T-helper 1 cell treated with Interleukin-12 subunit alpha and Interleukin-12 subunit beta and Interleukin-4 antibody, amounts not matched to agents 30 μg/mL and 1 μg/mL, for 36 hours (primary cell): Measurements from ENCODE around the gene MYZAP.
A peak's percentile ranks its signal among the peaks of the same experiment; 100 is the strongest.

Source experiments
- H3K27ac Mint-ChIP-seq: one replicate; pipeline ENCODE4 v1.8.0; 2021; ENCODE audit warnings: mild to moderate bottlenecking, mixed read lengths
- H3K27me3 Mint-ChIP-seq: one replicate; pipeline ENCODE4 v1.8.0; 2021; ENCODE audit warnings: low read depth, mixed read lengths
- H3K36me3 Mint-ChIP-seq: one replicate; pipeline ENCODE4 v1.8.0; 2021; ENCODE audit warnings: low read depth, mixed read lengths
- H3K4me1 Mint-ChIP-seq: one replicate; pipeline ENCODE4 v1.8.0; 2021; ENCODE audit warnings: low read depth, mixed read lengths
- H3K4me3 Mint-ChIP-seq: one replicate; pipeline ENCODE4 v1.8.0; 2021; ENCODE audit warnings: mild to moderate bottlenecking, moderate library complexity, mixed read lengths
- H3K9me3 Mint-ChIP-seq: one replicate; pipeline ENCODE4 v1.8.0; 2021; ENCODE audit warnings: mixed read lengths

Gene MYZAP

GRCh38 chr15:57684491-57685151 lies 92.9 kb downstream of the MYZAP start:
- Mint-ChIP-seq H3K4me1 (peaks cover 14% of the 10 kb centered on the region), H3K27ac (no peak overlapping the region), H3K27me3 (no peaks in the 10 kb centered on the region), H3K36me3 (no peaks in the 10 kb centered on the region), H3K4me3 (no peak overlapping the region), H3K9me3 (no peaks in the 10 kb centered on the region)

- H3K36me3 Mint-ChIP-seq, result no peaks in the 10 kb centered on the region
- H3K27me3 Mint-ChIP-seq, result no peaks in the 10 kb centered on the region
- H3K4me1 Mint-ChIP-seq, result peaks cover 9% of the 10 kb centered on the region
- H3K27ac Mint-ChIP-seq, result no peak overlapping the region
- no peak overlapping the region for H3K4me3 Mint-ChIP-seq
- no peaks in the 10 kb centered on the region for H3K9me3 Mint-ChIP-seq
Measured at GRCh38 chr15:57685306-57686095, 93.8 kb downstream of the MYZAP start.

- Mint-ChIP-seq H3K27ac (no peak overlapping the region), H3K4me1 (peaks cover 4% of the 10 kb centered on the region), H3K9me3 (no peaks in the 10 kb centered on the region), H3K36me3 (no peaks in the 10 kb centered on the region), H3K27me3 (no peaks in the 10 kb centered on the region), H3K4me3 (no peak overlapping the region)
Measured at GRCh38 chr15:57686657-57687056, 95.0 kb downstream of the MYZAP start.

GRCh38 chr15:57690341-57690966 lies 98.8 kb downstream of the MYZAP start:
- Mint-ChIP-seq H3K36me3 (no peaks in the 10 kb centered on the region), H3K27ac (no peak overlapping the region), H3K9me3 (no peaks in the 10 kb centered on the region)

GRCh38 chr15:57691082-57691481 lies 99.4 kb downstream of the MYZAP start:
- peaks cover 7% of the 10 kb centered on the region for H3K27me3 Mint-ChIP-seq
- H3K9me3 Mint-ChIP-seq, result no peaks in the 10 kb centered on the region
- H3K4me1 Mint-ChIP-seq, result peaks cover 4% of the 10 kb centered on the region
- no peak overlapping the region for H3K4me3 Mint-ChIP-seq
- no peak overlapping the region for H3K27ac Mint-ChIP-seq
- H3K36me3 Mint-ChIP-seq, result no peaks in the 10 kb centered on the region

More at GRCh38 chr15:57690341-57690966, 98.8 kb downstream of the MYZAP start:
- Mint-ChIP-seq H3K27me3 (peaks cover 5% of the 10 kb centered on the region), H3K4me1 (peaks cover 4% of the 10 kb centered on the region), H3K4me3 (no peak overlapping the region)

- Mint-ChIP-seq H3K36me3 (no peaks in the 10 kb centered on the region), H3K4me1 (no peaks in the 10 kb centered on the region), H3K4me3 (no peak overlapping the region), H3K9me3 (no peaks in the 10 kb centered on the region), H3K27me3 (peaks cover 7% of the 10 kb centered on the region), H3K27ac (no peak overlapping the region)
Measured at GRCh38 chr15:57692709-57693108, 101.0 kb downstream of the MYZAP start.

GRCh38 chr15:57694279-57694678 lies 102.6 kb downstream of the MYZAP start:
- H3K4me1 Mint-ChIP-seq, result no peaks in the 10 kb centered on the region
- no peaks in the 10 kb centered on the region for H3K9me3 Mint-ChIP-seq
- H3K27me3 Mint-ChIP-seq, result peaks cover 12% of the 10 kb centered on the region
- H3K4me3 Mint-ChIP-seq, result no peak overlapping the region
- H3K27ac Mint-ChIP-seq, result no peak overlapping the region
- H3K36me3 Mint-ChIP-seq, result no peaks in the 10 kb centered on the region

GRCh38 chr15:57696146-57696545 lies 104.4 kb downstream of the MYZAP start:
- no peaks in the 10 kb centered on the region for H3K4me1 Mint-ChIP-seq
- no peak overlapping the region for H3K27ac Mint-ChIP-seq
- H3K9me3 Mint-ChIP-seq, result no peaks in the 10 kb centered on the region
- H3K4me3 Mint-ChIP-seq, result no peak overlapping the region
- H3K27me3 Mint-ChIP-seq, result peaks cover 16% of the 10 kb centered on the region
- no peaks in the 10 kb centered on the region for H3K36me3 Mint-ChIP-seq

- peaks cover 23% of the 10 kb centered on the region for H3K27me3 Mint-ChIP-seq
- no peak overlapping the region for H3K4me3 Mint-ChIP-seq
- H3K9me3 Mint-ChIP-seq, result no peaks in the 10 kb centered on the region
- H3K27ac Mint-ChIP-seq, result no peak overlapping the region
- no peaks in the 10 kb centered on the region for H3K36me3 Mint-ChIP-seq
- no peaks in the 10 kb centered on the region for H3K4me1 Mint-ChIP-seq
Measured at GRCh38 chr15:57697588-57697987, 105.9 kb downstream of the MYZAP start.

GRCh38 chr15:57698243-57698642 lies 106.5 kb downstream of the MYZAP start:
- Mint-ChIP-seq H3K27me3 (peaks cover 23% of the 10 kb centered on the region), H3K4me3 (no peak overlapping the region), H3K36me3 (no peaks in the 10 kb centered on the region), H3K9me3 (no peaks in the 10 kb centered on the region), H3K4me1 (peaks cover 4% of the 10 kb centered on the region), H3K27ac (no peak overlapping the region)

- Mint-ChIP-seq H3K4me1 (peaks cover 10% of the 10 kb centered on the region), H3K27me3 (peaks cover 23% of the 10 kb centered on the region), H3K4me3 (no peak overlapping the region), H3K36me3 (no peaks in the 10 kb centered on the region), H3K27ac (no peak overlapping the region), H3K9me3 (no peaks in the 10 kb centered on the region)
Measured at GRCh38 chr15:57698991-57699390, 107.3 kb downstream of the MYZAP start.

- no peak overlapping the region for H3K4me3 Mint-ChIP-seq
- H3K4me1 Mint-ChIP-seq, result peaks cover 31% of the 10 kb centered on the region
- H3K9me3 Mint-ChIP-seq, result no peaks in the 10 kb centered on the region
- H3K27ac Mint-ChIP-seq, result no peak overlapping the region
- H3K36me3 Mint-ChIP-seq, result peaks cover 5% of the 10 kb centered on the region
- peaks cover 13% of the 10 kb centered on the region for H3K27me3 Mint-ChIP-seq
Measured at GRCh38 chr15:57703387-57703786, 111.7 kb downstream of the MYZAP start.

- Mint-ChIP-seq H3K4me3 (peak overlapping the region; percentile 11), H3K9me3 (no peaks in the 10 kb centered on the region), H3K4me1 (peaks cover 40% of the 10 kb centered on the region), H3K27me3 (peaks cover 11% of the 10 kb centered on the region), H3K27ac (no peak overlapping the region), H3K36me3 (peaks cover 9% of the 10 kb centered on the region)
Measured at GRCh38 chr15:57704441-57704840, 112.7 kb downstream of the MYZAP start.

- Mint-ChIP-seq H3K36me3 (peaks cover 19% of the 10 kb centered on the region), H3K4me3 (peak overlapping the region; percentile 82), H3K4me1 (peaks cover 47% of the 10 kb centered on the region), H3K27me3 (peaks cover 7% of the 10 kb centered on the region), H3K9me3 (no peaks in the 10 kb centered on the region), H3K27ac (peak overlapping the region; percentile 88)
Measured at GRCh38 chr15:57705746-57706404, 114.2 kb downstream of the MYZAP start.
